HG03060 (cell line): Measurements from ENCODE around the gene KRTAP10-9.
"Not testable (repeated sequence)": the region's sequence is repeated elsewhere in the genome, so short reads cannot be mapped to it uniquely, and the experiment has no call there.

Experiments
- ATAC-seq: cut with Tn5 transposase; IDR thresholded peaks from one replicate; pipeline ENCODE4 v1.9.1; 2021; ENCODE audit warnings: low read depth, moderate number of reproducible peaks; ENCODE audit not compliant: unreplicated experiment

The KRTAP10-9 gene

DNA sequence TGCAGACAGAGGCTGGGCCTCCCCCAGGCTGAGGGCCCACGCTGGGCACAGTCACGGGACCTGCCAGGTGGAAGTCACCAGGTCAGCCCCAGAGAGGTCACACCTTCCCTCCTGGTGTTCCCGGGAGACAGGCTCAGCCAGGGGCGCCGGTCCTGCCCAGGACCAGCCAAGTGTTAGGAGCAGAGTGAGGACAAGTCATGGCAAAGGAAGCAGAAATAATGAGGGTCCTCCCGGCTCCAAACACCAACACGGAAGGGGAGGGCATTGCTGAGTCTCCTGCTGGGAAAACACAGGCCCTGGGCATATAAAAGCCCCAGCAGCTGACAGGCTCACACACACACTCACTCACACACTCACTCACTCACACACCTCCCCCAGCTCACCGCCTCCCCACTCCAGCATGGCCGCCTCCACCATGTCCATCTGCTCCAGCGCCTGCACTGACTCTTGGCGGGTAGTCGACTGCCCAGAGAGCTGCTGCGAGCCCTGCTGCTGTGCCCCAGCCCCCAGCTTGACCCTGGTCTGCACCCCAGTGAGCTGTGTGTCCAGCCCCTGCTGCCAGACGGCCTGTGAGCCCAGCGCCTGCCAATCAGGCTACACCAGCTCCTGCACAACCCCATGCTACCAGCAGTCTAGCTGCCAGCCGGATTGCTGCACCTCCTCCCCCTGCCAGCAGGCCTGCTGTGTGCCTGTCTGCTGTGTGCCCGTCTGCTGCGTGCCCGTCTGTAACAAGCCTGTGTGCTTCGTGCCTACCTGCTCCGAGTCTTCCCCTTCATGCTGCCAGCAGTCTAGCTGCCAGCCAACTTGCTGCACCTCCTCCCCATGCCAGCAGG lies 10.3 kb downstream of the KRTAP10-9 start, which contains the start of gene KRTAP10-10:
TSS of gene KRTAP10-10 (plus strand) at position 339 of the 833 bp plus-strand sequence. CDS start at position 401, 62 bp downstream.
- no peak for ATAC-seq

DNA sequence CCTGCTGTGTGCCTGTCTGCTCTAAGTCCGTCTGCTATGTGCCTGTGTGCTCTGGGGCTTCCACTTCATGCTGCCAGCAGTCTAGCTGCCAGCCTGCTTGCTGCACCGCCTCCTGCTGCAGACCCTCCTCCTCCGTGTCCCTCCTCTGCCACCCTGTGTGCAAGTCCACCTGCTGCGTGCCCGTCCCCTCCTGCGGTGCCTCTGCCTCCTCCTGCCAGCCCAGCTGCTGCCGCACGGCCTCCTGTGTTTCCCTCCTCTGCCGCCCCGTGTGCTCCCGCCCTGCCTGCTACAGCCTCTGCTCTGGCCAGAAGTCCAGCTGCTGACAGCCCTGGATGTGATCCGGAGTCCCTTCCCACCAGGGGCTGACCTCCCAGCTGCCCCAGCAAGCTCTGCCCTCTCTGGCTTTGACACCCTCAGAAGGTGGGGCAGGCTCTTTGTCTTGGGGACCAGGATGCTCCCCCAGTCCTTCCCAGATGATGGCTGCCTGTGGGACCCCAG lies 11.0 kb downstream of the KRTAP10-9 start:
- ATAC-seq = not testable (repeated sequence)

DNA sequence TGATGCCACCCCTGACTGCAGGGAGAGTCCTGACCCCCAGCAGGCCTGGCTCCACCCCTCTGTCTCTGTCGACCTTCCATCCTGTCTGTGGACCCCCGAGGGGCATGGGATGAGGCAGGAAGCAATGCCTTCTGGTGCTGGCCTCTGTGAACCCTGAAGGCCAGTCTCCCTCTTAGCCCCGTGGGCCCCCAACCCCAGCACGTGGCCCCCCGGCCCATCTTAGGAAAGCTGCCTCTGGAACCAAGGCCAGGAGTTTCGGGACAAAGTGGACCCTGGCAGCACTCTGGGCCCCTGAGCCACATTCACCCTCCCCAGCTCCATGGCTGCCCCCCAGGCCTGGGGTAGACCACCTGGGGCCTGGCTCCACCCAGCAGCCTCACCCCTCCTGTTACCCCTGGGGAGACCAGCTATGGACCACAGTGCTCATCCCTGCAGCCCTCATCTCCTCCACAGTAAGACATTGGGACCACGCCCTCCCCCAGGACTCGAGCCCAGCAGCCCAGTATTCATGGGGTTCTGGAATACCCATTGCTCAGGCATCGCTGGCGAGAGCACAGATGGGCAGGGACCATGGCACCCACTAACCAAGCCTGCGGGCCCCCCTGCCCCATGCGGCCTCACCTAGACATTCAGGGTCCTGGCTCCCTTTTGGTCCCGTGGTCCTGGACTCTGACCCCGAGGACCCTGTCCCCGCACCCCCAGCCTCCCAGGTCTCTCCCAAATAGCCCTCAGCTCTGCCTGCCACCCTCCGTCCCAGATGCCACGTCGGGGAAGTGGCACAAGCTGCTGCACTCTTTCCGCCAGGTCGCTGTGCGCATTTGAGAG lies 11.8 kb downstream of the KRTAP10-9 start:
- not testable (repeated sequence) for ATAC-seq

DNA sequence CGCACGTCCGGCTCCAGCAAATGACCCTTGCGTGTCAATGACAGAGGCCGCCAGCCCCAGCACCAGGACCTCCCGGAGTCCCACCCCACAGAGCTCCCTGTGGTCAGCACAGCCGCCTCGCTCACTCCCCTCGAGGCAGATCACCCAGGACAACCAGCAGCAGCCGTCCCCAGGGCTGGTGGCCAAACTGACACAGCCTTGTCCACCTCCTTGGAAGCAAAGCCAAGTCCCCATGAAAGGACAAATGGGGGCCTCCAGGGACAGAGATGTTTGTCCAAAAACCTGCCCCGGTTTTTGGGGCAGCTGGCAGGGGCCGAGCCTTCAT lies 12.4 kb downstream of the KRTAP10-9 start:
- ATAC-seq = no peak

DNA sequence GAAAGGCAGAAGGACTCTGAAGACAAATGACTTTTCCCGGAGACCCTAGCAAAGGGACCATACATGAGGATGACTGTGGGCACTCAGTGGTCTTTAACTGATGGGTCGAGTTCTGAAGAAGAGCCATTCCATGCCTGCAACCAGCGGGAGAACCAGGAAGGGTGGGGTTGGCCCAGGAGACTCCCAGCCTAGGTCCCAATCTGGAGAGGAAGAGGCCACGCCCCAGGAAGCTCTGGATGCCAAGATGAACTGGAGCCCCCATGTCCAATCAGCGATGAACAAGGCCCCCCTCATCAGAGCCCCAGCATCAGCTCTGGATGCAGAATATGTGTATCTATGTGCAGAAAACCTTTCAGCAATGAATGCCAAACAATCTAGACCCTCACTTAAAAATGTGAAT lies 13.9 kb downstream of the KRTAP10-9 start:
- ATAC-seq = no peak

DNA sequence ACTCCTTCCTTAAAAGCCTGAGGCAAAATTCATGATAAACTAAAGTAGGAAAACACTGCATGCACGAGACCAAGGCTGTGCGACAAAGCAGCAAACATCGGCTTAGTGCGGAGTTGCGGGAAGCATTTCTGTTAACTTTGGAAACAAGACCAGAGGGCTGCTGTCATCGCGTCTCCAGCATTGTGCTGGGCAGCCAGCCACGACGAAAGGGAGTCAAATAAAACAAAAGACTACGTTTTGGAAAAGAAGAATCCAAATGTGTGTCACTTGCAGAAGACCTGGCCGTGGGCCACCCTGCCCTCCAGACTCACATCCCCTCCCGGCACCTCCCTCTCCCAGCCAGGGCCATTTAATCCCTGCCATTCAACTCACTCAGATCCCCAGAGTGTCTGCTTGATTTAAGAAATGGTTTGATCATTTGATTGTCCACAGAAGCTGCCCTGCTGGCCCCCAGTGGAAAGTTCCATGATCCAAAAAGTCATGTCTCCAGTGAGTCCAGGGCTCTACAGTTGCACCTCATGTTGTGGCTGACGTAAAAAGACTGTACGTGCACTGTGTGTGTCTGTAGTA lies 16.9 kb downstream of the KRTAP10-9 start:
- ATAC-seq = no peak

DNA sequence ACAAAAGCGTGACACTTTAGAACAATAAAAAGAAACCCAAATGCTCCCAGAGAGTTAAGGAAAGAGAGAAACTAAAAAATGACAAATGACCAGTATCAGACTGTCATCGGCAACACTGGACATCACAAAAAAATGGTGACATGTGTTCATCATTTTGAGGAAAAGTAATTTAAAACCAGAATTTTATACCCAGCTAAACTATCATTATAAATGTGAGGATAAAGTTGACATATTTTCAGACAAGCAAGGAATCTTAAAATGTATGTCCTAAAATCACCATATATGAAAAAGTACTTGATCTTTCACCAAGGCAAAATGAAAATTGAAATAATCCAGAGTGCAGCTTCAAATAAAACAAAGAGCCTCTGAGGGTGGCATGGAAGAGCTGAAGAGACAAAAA lies 18.0 kb downstream of the KRTAP10-9 start:
- ATAC-seq = no peak

DNA sequence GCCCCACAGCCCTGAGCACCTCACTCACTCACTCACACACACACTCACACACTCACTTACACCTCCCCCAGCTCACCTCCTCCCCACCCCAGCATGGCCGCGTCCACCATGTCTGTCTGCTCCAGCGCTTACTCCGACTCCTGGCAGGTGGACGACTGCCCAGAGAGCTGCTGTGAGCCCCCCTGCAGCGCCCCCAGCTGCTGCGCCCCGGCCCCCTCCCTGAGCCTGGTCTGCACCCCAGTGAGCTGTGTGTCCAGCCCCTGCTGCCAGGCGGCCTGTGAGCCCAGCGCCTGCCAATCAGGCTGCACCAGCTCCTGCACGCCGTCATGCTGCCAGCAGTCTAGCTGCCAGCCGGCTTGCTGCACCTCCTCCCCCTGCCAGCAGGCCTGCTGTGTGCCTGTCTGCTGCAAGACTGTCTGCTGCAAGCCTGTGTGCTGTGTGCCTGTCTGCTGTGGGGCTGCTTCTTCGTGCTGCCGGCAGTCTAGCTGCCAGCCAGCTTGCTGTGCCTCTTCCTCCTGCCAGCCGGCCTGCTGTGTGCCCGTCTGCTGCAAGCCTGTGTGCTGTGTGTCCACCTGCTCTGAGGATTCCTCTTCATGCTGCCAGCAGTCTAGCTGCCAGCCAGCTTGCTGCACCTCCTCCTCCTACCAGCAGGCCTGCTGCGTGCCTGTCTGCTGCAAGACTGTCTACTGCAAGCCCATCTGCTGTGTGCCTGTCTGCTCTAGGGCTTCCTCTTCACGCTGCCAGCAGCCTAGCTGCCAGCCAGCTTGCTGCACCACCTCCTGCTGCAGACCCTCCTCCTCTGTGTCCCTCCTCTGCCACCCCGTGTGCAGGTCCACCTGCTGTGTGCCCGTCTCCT lies 19.7 kb downstream of the KRTAP10-9 start, which contains the start of gene KRTAP10-11:
TSS of gene KRTAP10-11 (plus strand) at position 49 of the 856 bp plus-strand sequence. CDS start at position 94, 45 bp downstream.
- not testable (repeated sequence) for ATAC-seq

DNA sequence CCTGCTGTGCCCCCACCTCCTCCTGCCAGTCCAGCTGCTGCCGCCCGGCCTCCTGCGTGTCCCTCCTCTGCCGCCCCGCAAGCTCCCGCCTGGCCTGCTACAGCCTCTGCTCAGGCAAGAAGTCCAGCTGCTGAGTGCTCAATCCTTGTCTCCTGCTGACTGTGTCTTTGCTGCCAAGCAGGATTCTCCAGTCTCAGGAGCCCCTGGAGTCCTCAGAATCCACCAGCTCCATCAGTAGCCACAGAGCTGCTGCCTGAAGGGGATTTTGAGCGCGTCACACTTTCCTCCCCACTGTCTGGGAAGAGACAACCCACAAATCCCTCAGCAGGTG lies 20.3 kb downstream of the KRTAP10-9 start:
- ATAC-seq = no peak

DNA sequence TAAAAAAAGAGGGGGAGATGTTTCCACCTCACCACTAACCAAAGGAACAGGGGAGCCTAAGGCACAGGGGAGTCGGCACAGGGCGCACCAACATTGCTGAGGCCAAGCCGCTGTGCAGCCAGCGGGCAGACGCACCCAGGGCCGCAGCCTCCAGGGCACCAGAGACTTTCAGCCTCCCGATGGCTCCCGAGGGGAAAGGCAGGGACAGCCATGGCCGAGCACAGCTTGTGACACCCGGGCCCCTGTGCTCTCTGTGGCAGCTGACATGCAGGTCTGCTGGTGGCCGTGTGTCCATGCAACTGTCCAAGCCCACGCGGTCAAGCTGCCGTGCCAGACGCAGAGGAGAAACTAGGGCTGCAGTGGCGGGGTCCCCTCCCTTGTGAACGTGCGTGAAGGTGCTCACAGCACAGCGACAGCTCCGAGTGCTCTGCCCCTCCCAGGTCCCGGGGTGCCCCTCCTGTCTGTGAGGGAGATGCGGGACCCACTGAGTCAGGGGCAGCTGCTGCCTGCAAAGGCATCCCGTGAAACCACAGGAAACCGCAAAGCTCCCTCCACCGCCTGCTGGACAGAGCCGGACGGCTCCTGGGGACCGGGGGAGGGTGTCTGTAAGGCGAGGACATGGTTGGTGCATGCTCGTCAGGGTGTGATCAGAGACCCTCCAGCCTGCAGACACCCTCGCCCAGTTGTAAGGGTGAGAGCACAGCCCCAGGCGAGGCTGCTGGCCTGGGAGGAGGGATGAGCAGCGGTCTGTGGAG lies 21.8 kb downstream of the KRTAP10-9 start:
- no peak for ATAC-seq

DNA sequence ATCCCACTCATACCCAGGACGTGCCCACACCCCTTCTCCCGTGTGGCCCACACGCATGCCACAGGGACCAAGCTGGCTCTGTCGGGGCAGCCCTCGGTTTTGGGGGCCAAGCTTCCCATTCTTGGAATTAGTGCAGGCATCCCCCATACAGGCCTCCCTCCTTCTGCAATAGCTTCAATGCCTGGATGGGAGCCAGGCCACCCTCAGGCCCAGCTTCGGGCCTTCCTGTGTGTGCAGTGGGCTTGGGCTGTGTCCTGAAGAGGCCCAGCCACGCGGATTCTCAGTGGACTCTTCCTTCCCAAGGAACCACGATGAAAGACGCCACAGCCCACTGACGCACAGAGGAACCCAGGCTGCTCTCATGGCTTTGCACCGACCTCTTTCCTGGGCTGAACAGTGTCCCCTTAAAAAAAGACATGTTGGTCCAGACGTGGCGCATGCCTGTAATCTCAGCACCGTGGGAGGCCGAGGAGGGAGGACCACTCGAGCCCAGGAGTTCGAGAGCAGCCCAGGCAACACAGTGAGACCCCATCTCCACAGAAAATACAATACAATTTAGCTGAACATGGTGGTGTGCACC lies 22.7 kb downstream of the KRTAP10-9 start:
- no peak for ATAC-seq

DNA sequence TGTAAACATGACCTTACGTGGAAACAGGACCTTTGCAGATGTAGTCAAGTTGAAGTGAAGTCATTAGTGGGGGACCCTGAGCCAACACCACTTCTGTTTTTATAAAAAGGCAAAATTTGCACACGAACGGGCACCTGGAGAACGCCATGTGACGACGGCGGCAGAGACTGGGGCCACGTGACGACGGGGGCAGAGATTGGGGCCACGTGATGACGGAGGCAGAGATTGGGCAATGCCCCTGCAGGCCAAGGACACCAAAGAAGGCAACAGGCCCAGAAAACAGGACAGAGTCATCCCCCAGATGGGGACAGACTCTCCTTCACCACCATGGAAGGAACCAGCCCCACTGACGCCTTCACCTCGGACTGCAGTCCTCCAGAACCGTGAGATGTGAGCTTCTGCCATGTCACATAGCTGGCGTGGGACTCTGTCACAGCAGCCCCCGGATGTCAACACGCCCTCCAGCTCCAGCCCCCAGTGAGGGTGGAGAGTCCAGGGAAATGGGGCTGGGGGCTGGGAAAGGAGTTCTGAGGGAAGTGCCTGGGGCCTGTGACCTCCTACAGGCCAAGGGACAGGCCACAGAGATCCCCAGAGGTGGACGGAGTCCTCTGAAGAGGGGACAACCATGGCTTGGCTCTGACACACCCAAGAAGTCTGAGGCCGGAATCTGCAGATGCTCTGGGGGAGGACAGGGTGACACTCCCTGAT lies 23.5 kb downstream of the KRTAP10-9 start:
- no peak for ATAC-seq

DNA sequence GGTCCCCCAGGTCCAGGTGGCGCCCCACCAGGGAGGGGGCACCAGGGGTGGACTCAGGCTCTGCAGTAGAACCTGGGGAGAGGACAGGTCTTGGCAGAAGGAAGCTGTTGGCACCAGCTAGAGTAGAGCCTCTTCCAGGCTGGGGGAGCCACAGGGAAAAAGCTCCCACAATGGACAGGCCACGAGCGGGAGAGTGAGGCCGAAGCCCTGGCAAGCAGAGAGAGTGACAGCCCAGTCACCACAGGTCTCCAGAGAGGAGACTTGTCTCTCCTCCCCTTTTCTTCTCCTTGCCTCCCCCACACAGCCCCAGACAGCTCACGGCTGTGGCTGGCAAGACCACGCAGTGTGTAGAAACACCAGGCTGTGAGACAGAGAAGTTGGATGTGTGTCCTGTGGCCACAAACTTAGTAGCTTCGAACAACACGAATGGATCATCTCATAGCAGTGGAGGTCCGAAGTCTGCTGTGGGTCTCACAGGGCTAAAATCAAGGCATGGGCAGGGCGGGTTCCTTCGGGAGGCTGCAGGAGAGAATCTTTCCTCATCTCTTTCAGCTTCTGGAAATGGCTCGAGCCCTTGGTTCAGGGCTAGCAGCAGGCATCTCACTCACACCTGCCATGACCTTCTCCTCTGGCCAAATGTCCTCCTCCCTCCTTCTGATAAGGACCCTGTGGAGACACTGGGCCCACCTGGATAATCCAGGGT lies 24.2 kb downstream of the KRTAP10-9 start:
- ATAC-seq = no peak

DNA sequence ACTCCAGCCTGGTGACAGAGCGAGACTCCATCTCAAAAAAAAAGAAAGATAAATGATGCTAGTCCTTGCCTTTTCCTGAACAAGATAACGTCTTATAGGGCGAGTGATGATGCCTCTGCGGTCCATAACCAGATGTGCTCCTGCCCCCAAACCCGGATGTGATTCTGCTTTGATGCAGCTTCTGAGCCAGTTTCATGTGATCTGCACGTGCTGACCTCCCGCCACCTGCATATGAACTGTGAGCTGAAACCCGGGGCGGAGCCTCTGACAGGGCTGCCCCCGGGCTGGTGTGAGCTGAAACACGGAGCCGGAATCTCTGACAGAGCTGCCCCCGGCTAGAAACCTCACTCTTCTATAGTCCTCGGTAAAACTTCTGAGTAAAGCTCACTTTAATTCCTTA lies 26.2 kb downstream of the KRTAP10-9 start:
- no peak for ATAC-seq

DNA sequence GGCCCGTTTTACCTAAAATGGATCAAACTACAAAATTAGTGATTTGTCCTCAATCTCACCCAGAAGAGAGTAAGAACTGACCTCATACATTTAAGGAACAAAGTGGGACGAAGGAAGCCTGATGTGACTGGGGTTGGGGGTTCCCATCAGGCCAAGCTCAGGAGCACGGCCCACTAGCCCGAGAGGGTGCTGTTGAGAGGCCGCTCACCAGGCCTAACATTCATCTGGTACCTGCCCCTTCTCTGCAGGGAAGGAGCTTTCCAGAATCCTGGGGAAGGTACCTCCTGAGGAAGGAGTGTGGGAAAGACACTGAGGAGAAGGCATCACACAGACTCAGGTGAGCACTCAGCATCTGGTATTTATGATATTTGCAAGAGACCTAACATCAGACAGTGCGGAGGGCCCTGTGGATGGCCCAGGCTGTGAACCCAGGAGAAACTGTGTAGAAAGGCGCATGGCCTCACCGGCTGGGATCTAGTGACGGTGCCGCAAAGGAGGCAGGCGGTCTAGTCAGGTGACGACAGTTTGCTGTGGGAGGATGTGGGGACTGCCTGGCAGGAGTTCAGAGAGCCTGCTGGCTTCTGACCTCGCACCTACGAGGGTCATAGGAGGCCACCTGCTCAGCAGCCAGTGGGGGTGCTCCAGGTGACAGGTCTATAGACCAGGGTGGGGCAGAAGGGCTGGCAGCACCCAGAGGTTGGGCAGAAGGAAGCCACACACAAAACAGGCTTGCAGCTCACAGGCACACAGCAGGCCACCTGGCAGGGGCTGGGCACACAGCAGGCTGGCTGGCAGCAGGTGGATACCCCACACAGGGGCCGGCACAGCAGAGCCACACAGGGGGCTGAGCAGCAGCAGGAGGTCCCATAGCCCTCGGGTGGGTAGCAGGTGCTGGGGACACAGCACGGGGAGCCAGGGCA lies 27.0 kb downstream of the KRTAP10-9 start:
- ATAC-seq = no peak

DNA sequence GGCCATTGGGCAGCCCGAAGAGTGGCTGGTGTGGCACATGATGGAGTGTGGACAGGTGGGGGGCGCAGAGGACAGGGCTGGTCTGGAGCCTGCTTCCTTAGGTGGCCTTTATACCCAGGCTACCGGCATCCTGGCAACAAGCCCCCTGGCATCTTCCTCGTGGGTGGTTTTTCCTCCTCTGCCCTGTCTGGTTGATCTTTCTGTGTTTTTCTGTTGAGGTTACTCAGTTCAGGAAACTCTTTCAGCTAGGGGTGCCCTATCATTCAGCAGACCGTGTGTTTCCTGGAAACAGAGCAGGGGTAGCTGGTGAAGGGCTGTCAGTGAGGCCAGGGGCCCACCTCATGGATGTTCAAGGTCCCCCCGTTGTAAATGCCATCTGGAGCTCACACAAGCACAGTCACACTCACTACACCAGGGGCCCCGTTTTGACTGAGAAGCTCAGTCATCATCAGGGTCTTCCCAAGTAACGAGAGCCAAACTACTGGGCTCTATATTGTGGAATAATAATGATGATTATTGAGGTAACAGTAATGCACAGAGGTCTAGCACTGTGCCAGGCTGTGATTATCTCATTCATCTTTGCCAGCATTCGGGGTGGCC lies 27.8 kb downstream of the KRTAP10-9 start, which contains the start of gene KRTAP12-4:
TSS of gene KRTAP12-4 (minus strand) at position 84 of the 600 bp plus-strand sequence. CDS start at position 39, 45 bp downstream.
- ATAC-seq = no peak
